Activated CD8-positive, alpha-beta memory T cell treated with anti-CD3 and anti-CD28 coated beads for 4 hours (primary cell): ENCODE results near the gene CHID1.
A peak's percentile ranks its signal among the peaks of the same experiment; 100 is the strongest.

Experiments
- DNase-seq, 2 donors: peaks; one replicate each; pipeline ENCODE4 v3.0.0-alpha.2; 2020; ENCODE audit warnings: low read depth in 2 of 2

CHID1 gene

DNA sequence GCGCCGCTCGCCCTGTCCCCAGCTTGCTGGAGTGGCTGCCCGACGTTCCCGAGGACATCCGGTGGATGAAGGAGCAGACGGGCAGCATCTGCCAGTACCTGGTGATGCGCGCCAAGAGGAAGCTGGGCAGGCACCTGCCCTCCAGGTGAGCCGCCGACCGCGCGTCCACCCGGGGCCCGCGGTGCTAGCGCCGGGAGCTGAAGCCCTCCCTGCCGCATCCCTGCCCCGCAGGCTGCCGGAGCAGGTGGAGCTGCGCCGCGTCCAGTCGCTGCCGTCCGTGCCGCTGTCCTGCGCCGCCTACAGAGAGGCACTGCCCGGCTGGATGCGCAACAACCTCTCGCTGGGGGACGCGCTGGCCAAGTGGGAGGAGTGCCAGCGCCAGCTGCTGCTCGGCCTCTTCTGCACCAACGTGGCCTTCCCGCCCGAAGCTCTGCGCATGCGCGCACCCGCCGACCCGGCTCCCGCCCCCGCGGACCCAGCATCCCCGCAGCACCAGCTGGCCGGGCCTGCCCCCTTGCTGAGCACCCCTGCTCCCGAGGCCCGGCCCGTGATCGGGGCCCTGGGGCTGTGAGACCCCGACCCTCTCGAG lies 86.2 kb downstream of the CHID1 start:
- no peak for DNase-seq

DNA sequence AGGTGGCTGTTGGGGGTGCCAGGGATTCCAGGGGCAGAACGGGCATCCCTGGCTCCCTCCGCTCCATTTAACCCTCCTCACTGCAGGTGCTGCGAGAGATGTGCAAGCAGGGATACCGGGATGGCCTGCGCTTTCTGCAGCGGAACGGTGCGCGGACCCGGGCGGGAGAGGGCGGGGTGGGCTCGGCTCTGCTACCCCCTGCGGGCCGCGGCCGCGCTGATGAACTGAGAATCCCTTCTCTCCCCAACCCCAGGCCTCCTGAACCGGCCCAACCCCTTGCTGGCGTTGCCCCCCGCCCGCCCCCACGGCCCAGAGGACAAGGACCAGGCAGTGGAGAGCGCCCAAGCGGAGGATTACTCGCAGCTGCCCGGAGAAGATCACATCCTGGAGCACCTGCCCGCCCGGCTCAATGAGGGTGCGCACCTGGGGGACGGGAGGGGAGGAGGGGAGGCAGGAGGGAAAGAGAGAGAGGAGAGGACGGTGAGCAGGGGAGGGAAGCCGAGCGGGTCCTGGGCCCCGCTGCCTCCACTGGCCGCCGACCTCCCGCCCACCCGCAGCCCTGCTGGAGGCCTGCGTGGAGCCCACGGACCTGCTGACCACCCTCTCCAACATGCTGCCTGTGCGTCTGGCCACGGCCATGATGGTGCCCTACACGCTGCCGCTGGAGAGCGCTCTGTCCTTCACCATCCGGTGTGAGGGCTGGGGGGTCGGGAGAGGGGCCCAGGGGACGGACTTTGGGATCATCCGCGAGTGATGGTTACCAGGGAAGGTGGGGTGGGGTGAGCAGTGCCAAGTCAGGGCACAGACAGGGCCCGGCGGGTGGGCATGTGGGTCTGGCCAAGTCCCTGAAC lies 86.9 kb downstream of the CHID1 start:
- DNase-seq = no peak

- DNase-seq = no peak
These were observed 88.9 kb downstream of the CHID1 start for GRCh38 chr11:821512-822371.

DNA sequence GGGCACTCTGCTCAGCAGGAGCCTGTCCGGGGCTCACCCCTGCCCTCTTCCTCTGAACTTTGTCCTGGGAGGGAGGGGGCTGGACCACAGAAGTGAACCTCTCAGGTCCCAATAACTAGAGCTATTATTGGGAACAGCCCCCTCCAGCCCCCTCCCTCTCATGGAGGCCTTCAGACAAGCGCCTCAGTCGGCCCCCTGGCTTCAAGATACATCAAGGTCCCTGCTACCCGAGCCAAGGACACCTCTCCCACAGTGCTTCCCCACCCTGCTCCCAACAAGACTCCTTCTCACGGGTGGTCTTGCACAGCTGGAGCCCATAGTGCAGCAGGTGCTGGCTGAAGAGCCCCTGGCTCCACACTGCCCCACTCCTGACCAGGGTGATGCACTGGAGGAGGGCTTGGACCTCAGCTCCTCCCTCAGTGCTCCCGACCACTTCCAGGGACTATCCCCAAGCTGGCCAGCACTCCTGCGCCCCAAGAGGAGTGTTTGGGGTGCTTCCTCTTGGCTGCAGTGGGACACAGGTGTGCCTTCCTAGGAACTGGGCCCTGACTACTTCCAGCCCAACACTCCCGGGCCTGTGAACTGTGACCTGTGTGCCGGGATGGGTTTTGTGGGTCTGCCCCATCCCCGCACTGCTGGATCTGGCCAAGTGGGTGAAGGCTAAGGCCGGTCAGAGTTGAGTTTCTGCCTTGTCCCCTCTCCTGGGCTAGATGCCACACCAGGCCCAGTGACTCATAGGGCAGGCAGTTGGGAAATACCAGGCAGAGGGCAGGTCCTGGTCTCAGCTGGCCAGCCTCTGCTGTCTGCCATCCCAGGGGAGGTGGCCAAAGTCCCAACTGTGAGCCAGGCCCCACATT lies 89.7 kb downstream of the CHID1 start:
- DNase-seq = no peak

DNA sequence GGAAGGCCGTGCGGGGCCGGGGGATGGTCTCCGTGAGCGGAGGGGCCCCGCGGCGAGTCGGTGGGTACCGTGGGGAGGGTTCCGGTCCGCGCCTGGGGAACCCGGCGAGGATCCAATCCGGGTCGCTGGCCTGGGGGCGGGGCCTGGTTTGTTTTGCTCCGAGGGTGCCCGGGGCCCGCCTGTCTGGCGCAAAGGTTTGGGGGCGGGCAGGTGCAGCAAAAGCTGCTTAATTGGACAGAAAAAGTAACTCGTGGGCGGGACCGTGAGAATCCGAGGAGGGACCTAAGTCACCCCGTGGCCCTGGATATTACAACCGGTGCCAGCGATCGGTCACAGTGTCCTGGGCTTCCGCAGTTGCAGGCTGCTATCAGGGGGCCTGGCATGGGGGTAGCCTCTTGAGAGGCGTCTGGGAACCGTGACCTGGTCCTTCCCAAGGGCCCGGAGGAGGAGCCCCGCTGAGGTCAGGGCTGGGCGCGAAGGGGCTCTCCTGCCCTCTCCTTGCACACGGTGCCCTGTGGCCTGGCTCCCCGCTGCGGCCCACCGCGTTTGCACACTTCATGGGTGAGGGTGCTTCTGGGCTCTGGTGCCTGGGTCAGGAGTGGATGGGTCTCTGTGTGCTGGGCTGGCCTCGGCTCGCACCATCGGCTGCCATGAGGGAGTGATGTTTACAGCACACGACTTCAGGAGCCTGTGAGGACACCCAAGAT lies 90.5 kb downstream of the CHID1 start:
- DNase-seq = peak; percentile 85 to 88

- DNase-seq = peak; percentile 81 to 84
These were observed 91.3 kb downstream of the CHID1 start for GRCh38 chr11:819129-819931.

GRCh38 chr11:818396-819128 lies 92.0 kb downstream of the CHID1 start, which contains the start of gene PNPLA2:
TSS of gene PNPLA2 (plus strand) at chr11:818914. CDS start at chr11:819719, 805 bp downstream.
- no peak for DNase-seq
